NCI-H2196 treated with DMSO at 0.1 percent for 48 hours (cell line): ENCODE results near the gene RASSF6.
"Not testable (repeated sequence)": the region's sequence is repeated elsewhere in the genome, so short reads cannot be mapped to it uniquely, and the experiment has no call there.

Experiments used
- DNase-seq: peaks from one replicate; lab custom pipeline; 2025; ENCODE audit not compliant: unreplicated experiment; lab: John Stamatoyannopoulos, UW

RASSF6 gene

GRCh38 chr4:73583666-73584065 lies 36.6 kb downstream of the RASSF6 start:
- no peak for DNase-seq

GRCh38 chr4:73577371-73577770 lies 42.9 kb downstream of the RASSF6 start:
- no peak for DNase-seq

- DNase-seq, result no peak
These were observed 43.9 kb downstream of the RASSF6 start for GRCh38 chr4:73576381-73576780.

GRCh38 chr4:73575660-73576059 lies 44.6 kb downstream of the RASSF6 start:
- DNase-seq, result no peak

- peak; percentile 34 for DNase-seq
These were observed 46.3 kb downstream of the RASSF6 start for GRCh38 chr4:73573794-73574528.

- not testable (repeated sequence) for DNase-seq
These were observed 69.4 kb downstream of the RASSF6 start for GRCh38 chr4:73550865-73551264.

- DNase-seq, result no peak
These were observed 75.6 kb downstream of the RASSF6 start for GRCh38 chr4:73544620-73545019.

GRCh38 chr4:73541251-73541650 lies 79.0 kb downstream of the RASSF6 start:
- DNase-seq, result no peak

- DNase-seq, result no peak
These were observed 79.4 kb downstream of the RASSF6 start for GRCh38 chr4:73540826-73541225.

GRCh38 chr4:73539386-73539785 lies 80.8 kb downstream of the RASSF6 start:
- no peak for DNase-seq

- no peak for DNase-seq
These were observed 82.1 kb downstream of the RASSF6 start for GRCh38 chr4:73538162-73538561.

- DNase-seq, result no peak
These were observed 86.5 kb downstream of the RASSF6 start for GRCh38 chr4:73533515-73534422.

- DNase-seq, result no peak
These were observed 92.1 kb downstream of the RASSF6 start for GRCh38 chr4:73528171-73528570.

GRCh38 chr4:73527196-73527595 lies 93.0 kb downstream of the RASSF6 start:
- no peak for DNase-seq

- DNase-seq, result no peak
These were observed 94.6 kb downstream of the RASSF6 start for GRCh38 chr4:73525611-73526010.

GRCh38 chr4:73523126-73523525 lies 97.1 kb downstream of the RASSF6 start:
- no peak for DNase-seq
